NCI-H748 treated with DMSO at 0.1 percent for 48 hours (cell line): ENCODE results near the gene SLC16A3.
"Not testable (repeated sequence)": the region's sequence is repeated elsewhere in the genome, so short reads cannot be mapped to it uniquely, and the experiment has no call there.

Experiments
- DNase-seq: peaks from one replicate; lab custom pipeline; 2025; lab: John Stamatoyannopoulos, UW

SLC16A3 gene

DNA sequence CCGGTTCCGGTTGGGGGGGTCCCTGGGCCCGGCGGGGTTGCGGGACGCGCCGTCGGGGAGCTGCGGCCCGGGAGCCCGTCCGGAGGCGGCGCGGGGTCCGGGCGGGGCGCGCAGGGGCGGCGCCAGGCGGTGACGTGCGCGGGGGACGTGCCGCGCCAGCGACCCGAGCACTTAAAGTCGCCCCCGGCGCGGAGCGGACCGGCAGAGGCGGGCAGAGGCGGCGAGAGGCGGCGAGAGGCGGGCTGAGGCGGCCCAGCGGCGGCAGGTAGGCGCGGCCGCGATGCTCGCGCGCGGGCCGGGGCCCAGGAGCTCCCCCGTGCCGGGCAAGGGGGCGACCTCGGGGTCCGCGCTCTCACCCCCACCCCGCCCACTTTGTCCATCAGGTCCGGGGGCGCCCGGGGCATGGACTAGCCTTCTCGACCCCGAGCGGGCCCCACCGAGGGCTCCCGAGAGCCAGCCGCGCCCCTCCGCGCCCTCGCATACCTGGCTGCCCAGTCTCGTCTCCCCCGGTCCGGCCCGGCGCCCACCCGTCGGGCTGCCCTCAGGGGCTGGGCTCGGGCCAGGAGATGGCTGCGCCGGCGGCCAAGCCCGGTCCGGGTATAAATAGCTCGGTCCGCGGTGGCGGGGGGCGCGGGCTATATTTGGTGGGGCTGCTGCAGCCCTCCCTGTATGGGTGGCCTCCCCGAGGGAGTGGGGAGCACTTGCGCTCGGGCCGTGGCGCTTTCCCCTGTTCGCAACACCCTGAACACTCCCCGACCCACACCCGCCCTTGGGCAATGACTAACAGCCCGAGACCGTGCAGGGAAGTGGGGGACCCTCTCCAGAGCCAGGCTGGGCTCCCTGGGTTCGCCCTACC lies at the start of gene SLC16A3:
Gene SLC16A3 (plus strand): TSS at position 201 of the 856 bp plus-strand sequence. CDS start 6,967 bp downstream, outside the sequence.
- no peak for DNase-seq

DNA sequence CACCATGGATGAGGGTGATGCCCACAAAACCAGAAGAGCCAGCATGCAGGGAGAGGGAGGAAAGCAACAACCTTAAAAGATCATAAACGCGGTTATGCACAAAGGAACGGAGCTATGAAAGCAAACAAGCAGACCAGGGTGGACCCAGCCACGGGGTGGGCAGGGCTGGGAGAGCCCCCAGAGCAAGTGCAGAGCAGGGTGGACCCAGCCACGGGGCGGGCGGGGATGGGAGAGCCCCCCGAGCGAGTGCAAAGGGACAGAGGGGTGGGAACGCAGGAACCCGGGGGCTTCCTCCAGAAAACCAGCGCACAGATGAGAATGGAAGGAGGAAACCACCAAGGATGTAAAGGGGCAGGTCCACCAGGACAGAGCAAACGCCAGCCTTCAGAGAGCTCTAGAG lies 49.4 kb upstream of the SLC16A3 start:
- no peak for DNase-seq

DNA sequence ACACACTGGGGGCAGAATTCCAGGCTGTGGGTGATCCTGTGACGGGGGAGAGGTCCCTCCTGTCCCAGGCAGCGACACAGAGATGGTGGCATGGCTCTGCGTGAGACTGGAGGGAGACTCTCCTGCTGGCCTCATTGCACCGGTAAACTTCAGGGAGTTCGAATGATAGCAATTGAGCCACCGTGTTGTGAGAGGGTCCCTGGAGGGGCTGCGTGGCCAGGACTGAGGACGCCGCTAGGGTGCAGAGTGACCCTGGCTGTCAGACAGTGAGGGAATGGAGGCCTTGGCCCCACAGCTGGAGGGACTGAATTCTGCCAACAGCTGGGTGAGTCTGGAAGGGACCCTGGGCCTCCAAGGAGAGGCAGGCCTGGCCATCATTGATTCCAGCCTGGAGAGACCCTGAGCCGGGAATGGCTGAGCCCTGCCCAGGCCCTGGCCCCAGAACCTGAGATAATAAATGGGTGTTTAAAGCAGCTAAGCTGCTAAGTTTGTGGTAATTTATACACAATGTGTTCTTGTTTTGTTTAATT lies 48.8 kb upstream of the SLC16A3 start:
- DNase-seq, result no peak

DNA sequence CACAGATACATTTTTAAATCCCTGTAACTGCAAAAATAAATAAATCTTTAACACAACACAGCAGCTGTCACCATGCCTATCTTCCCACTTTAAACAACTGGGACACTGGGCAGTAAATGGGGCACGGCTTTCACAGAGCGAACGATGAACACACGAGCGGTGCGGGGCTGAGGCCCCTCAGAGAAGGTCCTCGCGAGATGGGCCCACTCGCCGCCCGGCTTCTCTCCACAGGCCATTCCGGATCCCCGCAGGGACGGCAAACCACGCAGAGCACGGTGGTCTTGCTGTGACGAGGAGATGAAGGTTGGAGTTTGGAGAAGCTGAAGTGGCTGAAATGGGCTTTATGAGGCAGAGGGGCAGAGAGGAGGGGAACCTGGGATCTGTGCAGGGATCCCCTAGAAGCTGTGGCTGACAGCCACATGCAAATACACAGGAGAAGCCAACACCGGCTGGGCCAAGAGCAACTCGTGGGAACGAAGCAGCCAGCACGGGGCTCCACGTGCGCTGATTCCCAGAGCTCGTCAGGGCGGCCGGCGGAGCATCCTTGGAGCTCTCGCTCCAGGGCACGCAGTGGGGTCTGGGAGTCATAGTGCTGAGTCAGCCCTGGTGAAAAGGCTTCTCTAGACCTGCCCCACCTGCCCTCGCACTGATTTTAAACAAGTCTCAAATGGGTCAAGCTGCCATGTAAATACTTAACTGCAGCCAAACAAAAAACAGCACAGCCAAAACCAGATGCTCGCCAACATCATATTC lies 47.9 kb upstream of the SLC16A3 start:
- no peak for DNase-seq

DNA sequence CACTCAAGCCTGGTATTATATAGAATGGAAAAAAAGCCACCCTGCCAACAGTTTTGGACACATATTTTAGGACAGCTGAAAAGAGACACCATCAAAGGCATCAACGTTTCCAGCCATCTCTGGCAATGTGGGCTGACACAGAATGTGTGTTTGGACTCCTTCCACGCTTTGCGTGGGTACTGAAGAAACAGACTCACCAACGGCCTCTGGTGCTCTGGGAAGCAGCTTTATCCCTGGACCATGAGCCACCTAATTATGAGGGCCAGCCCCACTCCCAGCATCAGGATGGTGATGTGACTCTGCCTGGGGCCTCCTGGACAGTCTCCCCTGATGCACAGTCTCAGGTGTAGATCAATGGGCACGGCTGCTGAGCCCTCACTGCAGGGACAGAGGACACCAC lies 44.1 kb upstream of the SLC16A3 start:
- DNase-seq, result no peak

DNA sequence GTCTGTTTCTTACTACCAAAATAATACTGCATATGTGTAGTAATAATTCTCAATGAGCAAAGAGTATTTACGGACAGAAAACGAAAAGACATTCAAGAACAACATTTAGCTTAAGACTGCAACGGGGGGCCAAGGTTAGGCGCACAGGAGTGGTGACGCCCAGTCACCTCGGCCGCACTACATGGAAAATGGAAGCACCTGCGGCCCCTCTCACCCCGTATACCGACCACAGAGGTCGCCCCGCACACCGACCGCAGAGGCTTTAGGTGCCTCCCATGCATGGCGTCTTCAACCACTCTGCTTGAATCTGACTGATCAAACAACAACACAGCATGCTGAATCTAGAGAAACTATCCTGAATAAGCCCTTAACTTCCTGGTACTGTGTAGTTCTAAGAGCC lies 42.6 kb upstream of the SLC16A3 start:
- no peak for DNase-seq

DNA sequence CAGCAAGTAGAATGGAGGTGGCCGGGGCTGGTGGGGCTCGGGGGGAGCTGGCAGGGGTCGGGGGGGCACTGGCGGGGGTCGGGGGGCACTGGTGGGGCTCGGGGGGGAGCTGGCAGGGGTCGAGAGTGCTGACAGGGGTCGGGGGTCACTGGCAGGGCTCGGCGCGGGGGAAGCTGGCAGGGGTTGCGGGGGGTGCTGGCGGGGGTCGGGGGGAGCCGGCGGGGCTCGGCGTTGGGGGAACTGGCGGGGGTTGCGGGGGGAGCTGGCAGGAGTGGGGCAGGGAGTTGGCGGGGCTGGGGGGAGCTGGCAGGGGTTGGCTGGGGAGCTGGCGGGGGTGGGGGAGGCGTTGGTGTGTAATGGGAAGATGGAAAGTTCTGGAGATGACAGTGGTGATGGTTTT lies 41.3 kb upstream of the SLC16A3 start:
- no peak for DNase-seq

DNA sequence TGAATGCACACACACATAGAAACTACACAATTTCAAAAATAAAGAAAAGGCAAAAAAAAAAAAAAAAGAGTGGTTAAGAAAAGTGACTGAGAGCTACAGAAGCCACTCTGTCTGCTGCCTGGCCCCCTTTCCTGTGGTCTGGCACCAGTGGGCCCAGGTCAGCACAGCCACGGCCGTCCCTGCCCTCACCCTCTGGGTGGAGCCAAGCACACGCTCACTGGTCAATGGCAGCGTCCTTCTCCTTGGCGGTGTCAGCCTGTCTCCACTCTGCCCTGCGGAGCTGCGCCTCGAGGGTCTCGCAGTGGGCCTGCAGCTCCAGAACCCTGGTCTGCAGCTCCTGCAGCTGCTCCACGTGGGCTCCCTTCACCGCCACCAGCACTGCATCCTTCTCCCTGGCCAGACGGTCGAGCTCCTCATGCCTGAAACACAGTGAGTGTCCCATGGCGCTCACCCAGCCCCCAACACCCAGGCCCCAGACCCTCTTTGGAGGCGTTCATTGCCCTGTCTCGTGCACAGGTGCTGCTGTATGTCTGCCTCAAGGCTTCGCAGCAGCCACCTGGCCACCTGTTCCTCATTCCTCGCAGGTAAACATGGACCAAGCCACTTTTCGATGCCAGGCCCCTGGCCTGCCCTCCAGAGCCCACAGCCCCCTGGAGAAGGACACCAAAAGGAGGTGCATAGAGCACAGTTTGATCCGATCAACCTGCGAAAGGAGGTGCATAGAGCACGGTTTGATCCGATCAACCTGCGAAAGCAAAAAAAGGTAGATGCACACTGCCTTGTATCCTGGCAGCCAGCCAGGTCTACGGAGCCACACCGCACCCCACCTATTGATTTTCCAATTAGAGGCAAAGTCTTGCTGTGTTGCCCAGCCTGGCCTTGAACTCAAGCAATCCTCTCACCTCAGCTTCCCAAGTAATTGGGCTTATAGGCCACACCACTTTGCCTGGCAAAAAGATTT lies 40.6 kb upstream of the SLC16A3 start:
- DNase-seq, result peak; percentile 1

DNA sequence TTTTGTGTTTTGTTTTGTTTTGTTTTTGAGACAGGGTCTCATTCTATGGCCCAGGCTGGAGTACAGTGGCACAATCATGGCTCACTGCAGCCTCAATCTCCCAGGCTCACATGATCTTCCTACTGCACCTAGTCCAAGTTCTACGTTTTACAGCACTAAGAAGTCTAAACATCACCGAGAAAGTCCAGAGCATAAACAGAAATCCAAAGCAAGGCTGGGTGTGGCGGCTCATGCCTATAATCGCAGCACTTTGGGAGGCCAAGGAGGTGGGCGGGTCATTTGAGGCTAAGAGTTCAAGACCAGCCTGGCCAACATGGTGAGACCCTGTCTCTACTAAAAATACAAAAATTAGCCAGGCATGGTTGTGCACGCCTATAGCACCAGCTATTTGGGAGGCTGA lies 35.8 kb upstream of the SLC16A3 start:
- not testable (repeated sequence) for DNase-seq

DNA sequence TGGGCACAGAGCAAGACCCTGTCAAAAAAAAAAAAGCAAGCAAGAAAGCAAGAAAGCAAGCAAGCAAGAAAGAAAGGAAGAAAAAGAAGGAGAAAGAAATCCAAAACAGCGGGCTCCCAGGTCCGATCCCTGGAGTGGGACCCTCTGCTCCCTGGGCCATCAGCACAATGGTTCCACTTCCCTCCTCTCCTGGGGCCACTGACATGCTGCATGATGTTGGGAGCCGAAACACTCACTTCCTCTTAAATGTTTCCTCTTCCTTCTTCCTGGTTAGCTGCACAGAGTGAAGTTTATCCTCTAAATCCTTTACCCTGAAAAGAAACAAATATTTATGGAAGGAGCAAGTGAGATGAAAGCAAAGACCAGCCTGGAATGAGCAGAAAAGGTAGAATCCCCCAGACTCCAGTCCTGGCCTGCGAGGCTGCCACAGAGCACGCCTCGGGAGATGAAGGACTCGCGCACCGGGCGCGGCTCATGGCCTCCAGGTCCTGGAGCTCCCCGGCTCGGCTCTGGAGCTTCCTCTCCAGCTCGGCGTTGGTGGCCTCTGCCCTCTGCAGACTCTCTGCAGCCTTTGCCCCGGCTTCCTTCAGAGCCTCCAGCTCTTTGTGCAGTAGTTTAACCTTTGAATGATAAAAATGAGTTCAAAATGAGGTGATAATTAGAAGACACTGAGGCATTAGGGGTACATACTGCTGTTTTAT lies 35.2 kb upstream of the SLC16A3 start:
- DNase-seq, result no peak

DNA sequence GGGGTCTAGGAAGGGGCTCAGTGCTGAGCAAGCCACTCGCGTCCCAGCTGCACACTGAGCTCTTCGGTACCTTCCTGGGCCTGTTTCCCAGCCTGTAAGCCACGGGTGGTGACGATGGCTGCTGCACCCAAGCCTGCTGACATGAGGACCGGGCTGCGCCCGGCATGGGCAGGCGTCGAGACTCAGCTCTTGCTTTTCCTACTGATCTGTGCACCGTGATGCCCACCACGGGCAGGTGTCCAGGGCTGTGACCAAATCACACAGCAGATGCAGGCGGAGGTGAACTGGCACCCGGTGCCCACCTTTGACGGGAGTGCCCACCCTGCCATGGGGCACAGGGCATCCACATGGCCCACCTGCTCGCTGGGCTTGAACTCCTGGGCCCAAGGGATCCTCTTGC lies 34.1 kb upstream of the SLC16A3 start:
- DNase-seq, result no peak

DNA sequence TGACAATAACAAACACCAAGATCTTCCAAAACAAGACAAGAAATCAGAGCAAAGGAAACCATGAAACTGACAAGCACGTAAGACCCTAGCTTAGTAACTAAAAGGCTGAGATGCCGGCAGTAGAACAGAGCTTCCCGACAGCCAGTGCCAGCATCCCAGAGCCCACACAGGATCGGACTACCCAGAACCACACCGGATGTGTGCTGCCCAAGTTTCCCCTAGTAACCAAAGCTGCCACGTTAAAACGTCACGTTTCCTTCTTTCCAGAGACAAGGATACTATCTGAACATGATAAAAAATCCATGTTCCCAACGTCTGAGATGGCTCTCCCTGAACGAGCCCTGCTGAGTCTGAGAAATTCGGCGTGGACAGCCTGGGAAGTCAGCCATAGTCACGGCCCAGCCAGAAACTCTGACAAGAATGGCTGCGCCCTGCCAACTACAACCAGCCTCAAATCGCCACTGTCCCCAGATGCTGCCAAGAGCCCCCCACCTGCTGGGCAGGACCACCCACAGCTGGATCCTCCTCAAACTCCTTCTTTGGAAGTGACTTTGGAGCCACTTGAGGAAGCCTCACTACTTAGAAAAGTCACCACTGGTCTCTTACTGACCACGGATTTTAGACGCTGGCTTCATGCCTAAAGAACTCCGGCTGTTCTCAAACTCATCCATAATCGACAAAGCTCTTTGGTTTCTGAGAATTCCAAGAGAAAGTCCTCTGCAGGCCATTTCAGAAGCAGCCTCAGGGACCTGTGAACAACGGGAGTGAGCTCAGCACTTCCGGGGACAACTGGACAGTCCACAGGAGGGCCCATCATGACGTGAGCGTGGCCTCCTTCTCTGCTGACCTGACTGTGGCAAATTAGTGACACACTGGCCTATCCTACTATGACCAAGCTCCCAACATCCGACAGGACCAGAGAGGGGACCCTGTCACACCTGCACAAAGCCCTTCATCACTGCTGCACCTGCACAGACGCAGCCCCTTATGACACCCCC lies 32.9 kb upstream of the SLC16A3 start:
- no peak for DNase-seq

DNA sequence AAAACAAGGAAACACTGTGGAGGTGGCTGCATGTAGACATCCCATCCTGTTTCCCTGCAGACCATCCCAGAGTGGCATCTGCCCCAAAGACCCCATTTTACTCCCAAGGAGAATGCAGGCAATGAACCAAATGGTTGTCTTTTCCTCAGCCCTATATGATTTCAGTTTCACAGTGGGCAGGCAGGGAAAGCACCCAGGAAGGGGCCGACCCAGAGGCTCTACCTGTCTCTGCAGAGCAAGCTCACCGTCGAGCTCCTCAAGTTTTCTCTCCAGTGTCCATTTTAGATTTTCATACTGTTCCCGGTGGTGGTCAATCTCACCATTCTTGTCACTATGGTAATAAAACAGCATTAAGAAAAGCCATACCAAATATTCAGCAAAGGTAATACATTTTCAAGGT lies 30.8 kb upstream of the SLC16A3 start:
- no peak for DNase-seq

DNA sequence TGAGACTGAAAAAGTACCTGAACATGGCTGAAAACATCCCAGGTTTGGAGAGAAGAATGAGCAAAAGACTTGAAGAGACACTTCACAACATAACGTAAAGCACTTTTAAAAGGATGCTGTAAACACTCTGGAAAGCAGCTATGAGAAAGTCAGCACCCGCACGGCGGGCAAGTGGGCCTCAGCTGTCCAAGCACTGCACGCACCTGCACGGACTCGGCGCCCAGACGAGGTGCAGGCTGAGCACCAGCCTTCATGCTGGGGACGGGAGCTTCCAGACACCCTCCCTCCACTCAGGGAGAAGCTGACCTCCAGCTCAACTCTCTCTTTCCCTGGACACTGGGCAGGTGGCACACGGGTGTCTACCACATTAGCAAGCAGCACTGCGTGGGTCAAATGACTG lies 29.3 kb upstream of the SLC16A3 start:
- DNase-seq, result no peak

DNA sequence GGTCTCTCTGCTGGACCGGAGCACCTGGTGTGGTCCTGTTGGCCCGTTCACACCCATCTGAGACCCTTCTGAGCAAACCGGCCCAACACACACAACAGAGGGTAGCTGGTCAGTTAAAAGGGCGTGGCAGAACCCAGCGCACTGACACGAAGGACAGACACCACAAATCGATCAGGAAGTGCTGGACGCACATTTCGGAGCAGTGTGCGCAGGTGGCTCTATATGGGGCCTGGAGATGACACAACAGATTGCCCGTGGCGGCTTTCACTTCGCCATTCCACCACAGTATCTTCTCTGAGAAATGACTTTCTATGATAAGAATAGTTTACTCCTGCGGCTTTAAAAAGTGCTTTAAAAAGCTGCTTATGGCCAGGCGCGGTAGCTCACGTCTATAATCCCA lies 28.7 kb upstream of the SLC16A3 start:
- DNase-seq, result no peak

DNA sequence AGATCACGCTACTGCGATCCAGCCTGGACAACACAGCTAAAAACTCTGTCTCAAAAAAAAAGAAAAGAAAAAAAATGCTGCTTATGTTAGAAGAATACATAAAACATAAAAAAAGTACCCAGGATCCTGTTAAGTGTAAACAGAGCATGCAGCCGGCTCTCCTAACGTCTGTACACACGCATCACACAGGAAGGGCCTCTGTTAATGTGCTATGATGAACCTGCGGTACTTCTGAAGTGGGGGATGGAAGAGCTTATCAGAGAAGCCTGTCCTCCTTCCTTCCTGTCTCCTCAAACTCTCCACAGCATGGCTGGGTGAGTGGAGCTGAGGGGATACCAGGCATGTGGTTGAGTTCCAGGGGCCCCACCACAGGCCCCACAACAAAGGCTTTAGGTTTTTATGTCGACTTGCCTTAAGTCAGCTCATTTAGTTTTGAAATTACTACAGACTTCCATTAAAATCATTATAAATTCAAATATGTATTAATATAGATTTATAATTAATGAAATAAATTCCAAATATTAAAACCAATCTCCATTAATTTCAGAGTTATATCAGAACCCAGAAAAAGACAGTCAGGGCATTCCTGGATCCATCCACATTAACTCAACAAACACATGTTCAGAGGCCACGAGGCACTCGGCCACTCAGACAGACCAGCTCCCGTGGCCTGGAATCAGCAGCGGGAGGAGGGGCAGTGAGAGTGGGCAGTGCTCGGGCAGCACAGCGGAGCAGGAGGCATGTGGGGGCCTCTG lies 27.9 kb upstream of the SLC16A3 start:
- no peak for DNase-seq

DNA sequence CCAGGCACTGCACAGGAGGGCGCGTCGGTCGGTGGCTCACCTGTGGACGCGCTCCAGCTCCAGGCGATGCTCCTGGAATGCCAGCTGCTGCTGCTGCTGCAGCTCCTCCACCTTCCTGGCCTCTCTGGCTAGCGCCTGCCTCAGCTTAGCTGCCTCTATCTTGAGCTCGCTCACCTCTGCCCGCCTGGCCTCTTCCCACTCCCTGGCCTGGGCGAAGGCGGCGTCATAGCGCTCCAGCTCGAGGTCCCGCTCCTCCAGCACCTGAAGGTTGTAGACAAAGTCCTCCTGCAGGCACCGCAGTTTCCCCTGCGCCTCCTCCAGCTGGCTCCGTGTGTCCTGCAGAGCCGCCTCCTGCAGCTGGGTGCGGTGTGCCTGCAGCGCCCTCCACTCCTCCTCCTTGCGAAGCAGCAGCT lies 27.3 kb upstream of the SLC16A3 start:
- no peak for DNase-seq

DNA sequence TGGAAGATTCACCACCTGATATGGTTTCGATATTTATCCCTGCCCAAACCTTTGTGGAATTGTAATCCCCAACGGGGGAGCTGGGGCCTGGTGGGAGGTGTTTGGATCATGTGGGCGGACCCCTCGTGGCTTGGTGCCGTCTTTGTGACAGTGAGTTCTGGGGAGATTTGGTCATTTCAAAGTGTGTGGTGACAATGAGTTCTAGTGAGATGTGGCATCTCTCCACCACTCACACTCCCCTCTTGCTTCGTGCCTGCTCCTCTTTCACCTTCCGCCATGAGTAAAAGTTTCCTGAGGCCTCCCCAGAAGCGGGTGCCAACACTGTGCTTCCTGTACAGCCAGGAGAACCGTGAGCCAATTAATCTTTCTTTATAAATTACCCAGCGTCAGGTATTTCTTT lies 25.9 kb upstream of the SLC16A3 start:
- DNase-seq, result no peak

DNA sequence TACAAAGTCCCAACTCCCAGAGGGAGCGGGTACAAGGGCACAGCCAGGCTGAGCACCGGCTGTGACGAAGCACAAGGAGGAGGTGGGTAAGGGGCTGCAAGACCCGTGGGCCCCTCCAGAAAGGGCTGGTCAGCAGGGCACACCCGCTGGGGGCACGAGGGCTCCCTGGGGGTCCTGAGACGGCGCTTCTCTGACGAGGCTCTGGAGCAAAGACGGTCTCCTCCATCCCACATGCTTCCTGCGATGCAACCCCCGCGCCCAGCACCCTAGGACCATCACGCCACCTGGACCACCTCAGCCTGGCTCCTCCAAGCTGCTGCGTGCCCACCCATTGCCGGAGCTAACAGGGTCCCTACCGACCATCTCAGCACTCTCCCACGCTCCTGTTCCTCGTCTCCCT lies 24.9 kb upstream of the SLC16A3 start:
- no peak for DNase-seq
